B cell (primary cell): Measurements from ENCODE around the gene DNAJB6. TPM values are rescaled to one million over a fixed set of nuclear protein-coding genes. Genes with fewer than 3 reads are reported as not detected.
A peak's percentile ranks its signal among the peaks of the same experiment; 100 is the strongest.

ENCODE experiments used
- ATAC-seq: fragments of 200-7000 bp; cut with Tn5 transposase; one replicate; pipeline ENCODE4 v1.10.0; 2021; ENCODE audit warnings: low read depth, mild to moderate bottlenecking, moderate number of reproducible peaks, moderate library complexity
- CTCF ChIA-PET: fragments of 350-600 bp; sonication (Branson Sonifier 250); formaldehyde crosslinking; loops from one replicate; lab custom pipeline; 2021; ENCODE audit warnings: antibody characterized with exemption, inconsistent platforms; lab: Charles Lee
- POLR2A ChIA-PET: fragments of 350-600 bp; sonication (Branson Sonifier 250); formaldehyde crosslinking; loops from one replicate; lab custom pipeline; 2021; ENCODE audit warnings: antibody characterized with exemption; lab: Charles Lee
- DNase-seq: peaks from one replicate; pipeline ENCODE4 v3.0.0; 2013
- H2AFZ ChIP-seq: 2 replicates; pipeline ENCODE4 v1.6.1; 2012; ENCODE audit warnings: mild to moderate bottlenecking, low read depth, low read length; ENCODE audit not compliant: insufficient read depth, poor library complexity, severe bottlenecking
- H3K27ac ChIP-seq, 2 donors: 1 replicate in 1 of 2; 2 replicates in 1 of 2; pipeline ENCODE4 v1.5.1; 2012 to 2013; ENCODE audit warnings: low read length in 2 of 2, mild to moderate bottlenecking in 2 of 2, moderate library complexity in 1 of 2
- H3K27me3 ChIP-seq, 4 experiments: fragments of 200-600 bp in 1 of 4; sonication (generic) in 1 of 4; replicated peaks in 1 of 4; 1 replicate in 2 of 4; 2 replicates in 2 of 4; pipeline versions ENCODE4 v1.6.1 to v1.7.0; 2013 to 2016; ENCODE audit warnings: low read length in 3 of 4, mild to moderate bottlenecking in 2 of 4, mixed read lengths in 1 of 4, moderate library complexity in 1 of 4; ENCODE audit not compliant: insufficient read depth in 4 of 4, control insufficient read depth in 3 of 4; ENCODE audit errors: control extremely low read depth in 1 of 4
- H3K36me3 ChIP-seq, 2 experiments: replicated peaks in 1 of 2; 1 replicate in 1 of 2; 2 replicates in 1 of 2; pipeline versions ENCODE4 v1.6.1 to v1.7.1; 2013; ENCODE audit warnings: low read length in 1 of 2; ENCODE audit not compliant: insufficient read depth in 2 of 2, control insufficient read depth in 1 of 2; ENCODE audit errors: control extremely low read depth in 1 of 2, extremely low read depth in 1 of 2
- H3K4me1 ChIP-seq, 2 donors: fragments of 200-600 bp in 1 of 2; sonication (generic) in 1 of 2; 1 replicate in 1 of 2; 2 replicates in 1 of 2; pipeline versions ENCODE4 v1.5.1 to v1.6.1; 2013 to 2017; ENCODE audit warnings: low read length in 2 of 2; ENCODE audit not compliant: control insufficient read depth in 2 of 2, insufficient read depth in 2 of 2
- H3K4me2 ChIP-seq: replicated peaks from 2 replicates; pipeline ENCODE3; 2012; ENCODE audit warnings: mild to moderate bottlenecking, low read depth, low read length; ENCODE audit not compliant: poor library complexity, severe bottlenecking
- H3K4me3 ChIP-seq, 5 experiments: fragments of 200-600 bp in 1 of 5; sonication (generic) in 1 of 5; 1 replicate in 3 of 5; 2 replicates in 2 of 5; pipeline versions ENCODE4 v1.5.1 to v1.7.0; 2011 to 2016; ENCODE audit warnings: low read length in 4 of 5, mild to moderate bottlenecking in 4 of 5, low read depth in 2 of 5, control low read depth in 1 of 5, moderate library complexity in 1 of 5; ENCODE audit not compliant: insufficient read depth in 1 of 5; ENCODE audit errors: control extremely low read depth in 1 of 5, extremely low read depth in 1 of 5
- H3K79me2 ChIP-seq: fragments of 200-600 bp; sonication (generic); one replicate; pipeline ENCODE4 v1.6.0; 2016; ENCODE audit warnings: low read length; ENCODE audit not compliant: control insufficient read depth, insufficient read depth
- H3K9ac ChIP-seq: fragments of 200-600 bp; sonication (generic); 2 replicates; pipeline ENCODE4 v1.6.1; 2017; ENCODE audit warnings: mild to moderate bottlenecking, low read length, moderate library complexity
- H3K9me3 ChIP-seq, 3 donors: one replicate each; pipeline versions ENCODE4 v1.6.1 to v1.7.1; 2013; ENCODE audit warnings: low read length in 2 of 3; ENCODE audit not compliant: control insufficient read depth in 2 of 3, insufficient read depth in 1 of 3; ENCODE audit errors: control extremely low read depth in 1 of 3
- H4K20me1 ChIP-seq: 2 replicates; pipeline ENCODE4 v1.6.0; 2012; ENCODE audit warnings: mild to moderate bottlenecking, low read length; ENCODE audit not compliant: insufficient read depth, control insufficient read depth, poor library complexity, severe bottlenecking
- H3K27ac Mint-ChIP-seq: one replicate; pipeline ENCODE4 v1.8.0; 2021; ENCODE audit warnings: mixed read lengths
- H3K27me3 Mint-ChIP-seq: one replicate; pipeline ENCODE4 v1.8.0; 2021; ENCODE audit warnings: mixed read lengths
- H3K4me1 Mint-ChIP-seq: one replicate; pipeline ENCODE4 v1.8.0; 2021; ENCODE audit warnings: mixed read lengths
- H3K4me3 Mint-ChIP-seq: one replicate; pipeline ENCODE4 v1.8.0; 2021; ENCODE audit warnings: mixed read lengths
- H3K9me3 Mint-ChIP-seq: one replicate; pipeline ENCODE4 v1.8.0; 2022; ENCODE audit warnings: mixed read lengths; ENCODE audit not compliant: insufficient read depth
- EZH2 ChIP-seq: IDR thresholded peaks from 2 replicates; pipeline ENCODE4 v1.6.1; 2012; ENCODE audit warnings: borderline replicate concordance, low read depth, mild to moderate bottlenecking, moderate library complexity, low read length; ENCODE audit not compliant: insufficient read depth, poor library complexity, severe bottlenecking
- WGBS: methylation state at CpG from one replicate; pipeline ENCODE4 v1.1.5; 2013; ENCODE audit warnings: missing lambda C conversion rate; ENCODE audit not compliant: insufficient coverage; 5-methylcytosine and 5-hydroxymethylcytosine counted together
- intact Hi-C: fragments of 100-400 bp; cut with micrococcal nuclease; formaldehyde crosslinking; loops from one replicate; pipeline ENCODE4 v1.10.0; 2022
- polyA plus RNA-seq: library from polyadenylated mRNA; depleted of rRNA; stranded (reverse); fragments of >200 nt; gene quantifications from 2 replicates; pipeline ENCODE4 v1.2.3, GENCODE V29; 2012
- total RNA-seq, 2 donors: library from RNA; stranded (reverse); fragments of 120-200 nt in 1 of 2; gene quantifications; 1 replicate in 1 of 2; 2 replicates in 1 of 2; pipeline versions ENCODE4 v1.2.3 to v1.2.4, GENCODE V29; 2013 to 2022
- TF ChIP-seq, protein P1 (sequence below): fragments of 200-600 bp; IDR thresholded peaks from one replicate; pipeline ENCODE4 v1.8.0; 2022; ENCODE audit warnings: antibody characterized with exemption, mild to moderate bottlenecking

The DNAJB6 gene
- total and polyA plus RNA-seq, 2 donors (not counting 1 experiment from before 2014, with no cell fraction given): 22.4 to 116 TPM

GRCh38 chr7:157347217-157347904 lies 10.6 kb downstream of the DNAJB6 start:
- intact Hi-C loops: no loop called here
- Mint-ChIP-seq H3K4me3 (peak overlapping the region; percentile 26), H3K4me1 (peaks cover 67% of the 10 kb centered on the region), H3K27ac (no peak overlapping the region), H3K9me3 (no peaks in the 10 kb centered on the region), H3K27me3 (no peaks in the 10 kb centered on the region)
- ATAC-seq: no peak
- no peak overlapping the region for H3K9ac ChIP-seq
- H3K9me3 ChIP-seq: no peaks in the 10 kb centered on the region
- H3K27ac ChIP-seq: no peak overlapping the region
- H3K27me3 ChIP-seq: no peaks in the 10 kb centered on the region
- H2AFZ ChIP-seq: no peak overlapping the region
- 94% methylated on average over 5 of the region's 11 CpGs for WGBS
- no peak for DNase-seq
- CTCF ChIA-PET: no interaction called here
- H4K20me1 ChIP-seq: peaks cover 100% of the 10 kb centered on the region
- H3K79me2 ChIP-seq: peaks cover 100% of the 10 kb centered on the region
- TF ChIP-seq, protein P1, sequence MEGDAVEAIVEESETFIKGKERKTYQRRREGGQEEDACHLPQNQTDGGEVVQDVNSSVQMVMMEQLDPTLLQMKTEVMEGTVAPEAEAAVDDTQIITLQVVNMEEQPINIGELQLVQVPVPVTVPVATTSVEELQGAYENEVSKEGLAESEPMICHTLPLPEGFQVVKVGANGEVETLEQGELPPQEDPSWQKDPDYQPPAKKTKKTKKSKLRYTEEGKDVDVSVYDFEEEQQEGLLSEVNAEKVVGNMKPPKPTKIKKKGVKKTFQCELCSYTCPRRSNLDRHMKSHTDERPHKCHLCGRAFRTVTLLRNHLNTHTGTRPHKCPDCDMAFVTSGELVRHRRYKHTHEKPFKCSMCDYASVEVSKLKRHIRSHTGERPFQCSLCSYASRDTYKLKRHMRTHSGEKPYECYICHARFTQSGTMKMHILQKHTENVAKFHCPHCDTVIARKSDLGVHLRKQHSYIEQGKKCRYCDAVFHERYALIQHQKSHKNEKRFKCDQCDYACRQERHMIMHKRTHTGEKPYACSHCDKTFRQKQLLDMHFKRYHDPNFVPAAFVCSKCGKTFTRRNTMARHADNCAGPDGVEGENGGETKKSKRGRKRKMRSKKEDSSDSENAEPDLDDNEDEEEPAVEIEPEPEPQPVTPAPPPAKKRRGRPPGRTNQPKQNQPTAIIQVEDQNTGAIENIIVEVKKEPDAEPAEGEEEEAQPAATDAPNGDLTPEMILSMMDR: no peak
- TF ChIP-seq EZH2: no peak
- H3K4me3 ChIP-seq: no peak overlapping the region
- H3K4me2 ChIP-seq: peak overlapping the region; percentile 12
- H3K4me1 ChIP-seq: peaks cover 30 to 49% of the 10 kb centered on the region in 2 donors
- peaks cover 4 to 7% of the 10 kb centered on the region in 2 experiments for H3K36me3 ChIP-seq
- POLR2A ChIA-PET: no interaction called here

DNA sequence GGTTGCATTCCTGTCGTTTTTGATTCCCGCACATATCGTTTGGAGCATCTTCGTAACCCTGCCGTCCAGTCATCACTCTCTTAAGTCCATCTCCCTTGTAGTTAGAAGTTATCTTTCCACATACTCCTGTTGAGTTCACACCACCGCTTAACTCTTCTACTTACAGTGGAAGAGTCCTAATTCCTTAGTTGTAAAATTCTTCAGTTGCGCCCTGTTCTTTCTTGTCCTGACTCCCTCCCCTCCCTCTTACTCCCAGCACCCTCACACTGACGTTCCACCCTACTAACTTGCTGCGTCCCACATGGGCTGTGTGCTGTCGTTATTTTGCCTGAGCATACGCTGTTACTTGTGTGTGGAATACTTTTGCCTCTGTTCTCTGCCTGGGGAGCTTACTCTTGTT lies 11.7 kb downstream of the DNAJB6 start:
- Histone ChIP-seq H4K20me1 (peaks cover 98% of the 10 kb centered on the region), H3K4me2 (no peak overlapping the region), H3K9me3 (no peaks in the 10 kb centered on the region), H3K36me3 (peaks cover 4 to 7% of the 10 kb centered on the region in 2 experiments), H2AFZ (no peak overlapping the region), H3K4me3 (no peak overlapping the region), H3K79me2 (peaks cover 100% of the 10 kb centered on the region), H3K27ac (no peak overlapping the region), H3K4me1 (peaks cover 36 to 54% of the 10 kb centered on the region in 2 donors), H3K27me3 (no peaks in the 10 kb centered on the region), H3K9ac (no peak overlapping the region)
- no peak for DNase-seq
- TF ChIP-seq EZH2: no peak
- TF ChIP-seq, protein P1: no peak
- Mint-ChIP-seq H3K4me1 (peaks cover 69% of the 10 kb centered on the region), H3K9me3 (no peaks in the 10 kb centered on the region), H3K27ac (no peak overlapping the region), H3K27me3 (no peaks in the 10 kb centered on the region), H3K4me3 (no peak overlapping the region)
- ChIA-PET CTCF (no interaction called here), POLR2A (no interaction called here)
- intact Hi-C loops: no loop called here
- WGBS: 100% methylated on average over 4 of the region's 11 CpGs
- no peak for ATAC-seq
